WERI-Rb-1 (cell line): ENCODE data around the gene CDC42SE2.

Experiments
- DNase-seq: peaks from one replicate; pipeline ENCODE4 v3.0.0-alpha.2; 2020
- H3K27ac ChIP-seq: fragments of 250-450 bp; sonication (Bioruptor Pico); 2 replicates; pipeline ENCODE4 v1.5.1; 2020; ENCODE audit warnings: mild to moderate bottlenecking, moderate library complexity
- H3K27me3 ChIP-seq: fragments of 250-450 bp; sonication (Bioruptor Pico); 2 replicates; pipeline ENCODE4 v1.5.1; 2021; ENCODE audit warnings: mild to moderate bottlenecking, low read depth, moderate library complexity; ENCODE audit not compliant: insufficient read depth, severe bottlenecking
- H3K36me3 ChIP-seq: fragments of 250-450 bp; sonication (Bioruptor Pico); 2 replicates; pipeline ENCODE4 v1.5.1; 2020; ENCODE audit warnings: mild to moderate bottlenecking, moderate library complexity
- H3K4me3 ChIP-seq: 2 replicates; pipeline ENCODE4 v1.5.1; 2011; ENCODE audit warnings: low read depth, mild to moderate bottlenecking, control low read depth, low read length
- H3K9me3 ChIP-seq: fragments of 250-450 bp; sonication (Bioruptor Pico); 2 replicates; pipeline ENCODE4 v1.5.1; 2021; ENCODE audit warnings: mild to moderate bottlenecking, moderate library complexity; ENCODE audit not compliant: severe bottlenecking
- TF ChIP-seq, protein P1 (sequence below): IDR thresholded peaks from 2 replicates; pipeline ENCODE4 v1.5.1; 2011; ENCODE audit warnings: low read depth, mild to moderate bottlenecking, control low read depth, inconsistent platforms, low read length

CDC42SE2 gene

DNA sequence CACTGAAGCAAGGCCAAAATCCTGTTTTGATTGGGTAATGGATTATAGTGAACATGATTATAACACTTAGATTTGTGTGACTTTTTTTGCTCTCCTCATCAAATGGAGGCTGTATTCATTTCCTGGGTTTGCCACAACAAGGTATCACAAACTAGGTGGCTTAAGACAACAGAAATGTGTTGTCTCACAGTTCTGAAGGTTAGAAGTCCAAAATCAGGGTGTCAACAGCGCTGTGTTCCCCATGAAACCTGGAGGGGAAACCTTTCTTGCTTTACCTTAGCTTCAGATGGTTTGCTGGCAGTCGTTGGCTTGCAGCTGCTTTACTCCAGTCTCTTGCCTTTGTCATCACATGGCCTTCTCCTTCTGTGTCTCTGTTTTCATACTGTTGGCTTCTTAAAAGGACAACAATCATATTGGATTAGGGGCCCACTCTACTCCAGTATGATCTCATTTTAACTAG lies 32.4 kb downstream of the CDC42SE2 start:
- Histone ChIP-seq H3K9me3 (no peaks in the 10 kb centered on the region), H3K36me3 (no peaks in the 10 kb centered on the region), H3K4me3 (no peak overlapping the region), H3K27me3 (no peaks in the 10 kb centered on the region), H3K27ac (no peak overlapping the region)
- DNase-seq, result no peak
- TF ChIP-seq, protein P1, sequence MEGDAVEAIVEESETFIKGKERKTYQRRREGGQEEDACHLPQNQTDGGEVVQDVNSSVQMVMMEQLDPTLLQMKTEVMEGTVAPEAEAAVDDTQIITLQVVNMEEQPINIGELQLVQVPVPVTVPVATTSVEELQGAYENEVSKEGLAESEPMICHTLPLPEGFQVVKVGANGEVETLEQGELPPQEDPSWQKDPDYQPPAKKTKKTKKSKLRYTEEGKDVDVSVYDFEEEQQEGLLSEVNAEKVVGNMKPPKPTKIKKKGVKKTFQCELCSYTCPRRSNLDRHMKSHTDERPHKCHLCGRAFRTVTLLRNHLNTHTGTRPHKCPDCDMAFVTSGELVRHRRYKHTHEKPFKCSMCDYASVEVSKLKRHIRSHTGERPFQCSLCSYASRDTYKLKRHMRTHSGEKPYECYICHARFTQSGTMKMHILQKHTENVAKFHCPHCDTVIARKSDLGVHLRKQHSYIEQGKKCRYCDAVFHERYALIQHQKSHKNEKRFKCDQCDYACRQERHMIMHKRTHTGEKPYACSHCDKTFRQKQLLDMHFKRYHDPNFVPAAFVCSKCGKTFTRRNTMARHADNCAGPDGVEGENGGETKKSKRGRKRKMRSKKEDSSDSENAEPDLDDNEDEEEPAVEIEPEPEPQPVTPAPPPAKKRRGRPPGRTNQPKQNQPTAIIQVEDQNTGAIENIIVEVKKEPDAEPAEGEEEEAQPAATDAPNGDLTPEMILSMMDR, result no peak

DNA sequence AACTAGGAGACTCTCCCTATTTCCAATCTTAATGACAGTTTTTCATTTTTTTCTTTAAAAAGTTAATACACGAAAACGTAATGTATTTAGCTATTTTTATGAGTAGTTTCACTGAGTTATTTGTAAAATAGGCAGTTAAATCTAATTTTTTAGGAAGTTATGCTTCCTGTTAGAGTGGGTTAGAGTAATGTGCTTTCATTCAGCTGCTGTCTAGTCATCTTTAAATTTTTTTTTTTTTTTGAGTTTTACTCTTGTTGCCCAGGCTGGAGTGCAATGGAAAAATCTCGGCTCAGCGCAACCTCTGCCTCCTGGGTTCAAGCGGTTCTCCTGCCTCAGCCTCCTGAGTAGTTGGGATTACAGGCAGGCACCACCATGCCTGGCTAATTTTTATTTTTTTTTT lies 34.0 kb downstream of the CDC42SE2 start:
- Histone ChIP-seq H3K27me3 (no peaks in the 10 kb centered on the region), H3K4me3 (no peak overlapping the region), H3K36me3 (no peaks in the 10 kb centered on the region), H3K9me3 (no peaks in the 10 kb centered on the region), H3K27ac (no peak overlapping the region)
- DNase-seq, result no peak
- TF ChIP-seq, protein P1, result no peak

- no peaks in the 10 kb centered on the region for H3K36me3 ChIP-seq
- no peak overlapping the region for H3K27ac ChIP-seq
- DNase-seq, result no peak
- H3K4me3 ChIP-seq, result no peak overlapping the region
- H3K9me3 ChIP-seq, result no peaks in the 10 kb centered on the region
- TF ChIP-seq, protein P1, result no peak
- no peaks in the 10 kb centered on the region for H3K27me3 ChIP-seq
Observed at GRCh38 chr5:131299465-131299864, 35.6 kb downstream of the CDC42SE2 start.

DNA sequence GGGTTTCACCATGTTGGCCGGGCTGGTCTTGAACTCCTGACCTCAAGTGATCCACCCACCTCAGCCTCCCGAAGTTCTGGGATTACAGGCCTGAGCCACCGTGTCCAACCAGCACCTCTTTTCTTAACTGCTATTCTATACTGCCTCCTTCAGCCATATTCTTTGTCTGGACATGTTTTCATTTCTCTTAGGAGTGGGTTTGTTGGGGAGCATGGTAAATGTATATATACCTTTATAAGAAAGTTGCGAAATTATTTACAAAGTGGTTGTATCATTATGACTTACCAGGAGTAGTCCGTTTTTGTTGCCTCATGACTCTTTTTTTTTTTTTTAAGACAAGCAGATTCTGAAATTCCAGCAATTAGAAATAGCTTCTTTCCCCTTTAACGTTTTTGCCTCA lies 38.7 kb downstream of the CDC42SE2 start:
- H3K9me3 ChIP-seq, result no peaks in the 10 kb centered on the region
- H3K27me3 ChIP-seq, result no peaks in the 10 kb centered on the region
- H3K4me3 ChIP-seq, result no peak overlapping the region
- TF ChIP-seq, protein P1, result no peak
- no peaks in the 10 kb centered on the region for H3K36me3 ChIP-seq
- H3K27ac ChIP-seq, result no peak overlapping the region
- DNase-seq, result no peak

GRCh38 chr5:131303537-131303936 lies 39.7 kb downstream of the CDC42SE2 start:
- Histone ChIP-seq H3K4me3 (no peak overlapping the region), H3K9me3 (no peaks in the 10 kb centered on the region), H3K27me3 (no peaks in the 10 kb centered on the region), H3K36me3 (no peaks in the 10 kb centered on the region), H3K27ac (no peak overlapping the region)
- TF ChIP-seq, protein P1, result no peak
- DNase-seq, result no peak

- no peaks in the 10 kb centered on the region for H3K27me3 ChIP-seq
- DNase-seq, result no peak
- TF ChIP-seq, protein P1, result no peak
- H3K27ac ChIP-seq, result no peak overlapping the region
- no peaks in the 10 kb centered on the region for H3K9me3 ChIP-seq
- H3K4me3 ChIP-seq, result no peak overlapping the region
- H3K36me3 ChIP-seq, result no peaks in the 10 kb centered on the region
Observed at GRCh38 chr5:131304414-131304813, 40.6 kb downstream of the CDC42SE2 start.
